GM06990 (cell line): Measurements from ENCODE around the gene CISH.

ENCODE experiments used
- DNase-seq: peaks from one replicate; pipeline ENCODE4 v3.0.0-alpha.2; 2011; ENCODE audit not compliant: insufficient read length; ENCODE audit errors: extremely low read depth
- H3K27me3 ChIP-seq: replicated peaks from 2 replicates; pipeline ENCODE4 v1.6.0; 2011; ENCODE audit warnings: low read length; ENCODE audit not compliant: control insufficient read depth, insufficient read depth
- H3K36me3 ChIP-seq: 2 replicates; pipeline ENCODE4 v1.5.1; 2011; ENCODE audit warnings: low read length; ENCODE audit not compliant: control insufficient read depth, insufficient read depth
- H3K4me3 ChIP-seq: replicated peaks from 2 replicates; pipeline ENCODE4 v1.5.1; 2011; ENCODE audit warnings: low read depth, mild to moderate bottlenecking, control low read depth, low read length
- TF ChIP-seq, protein P1 (sequence below): IDR thresholded peaks from 2 replicates; pipeline ENCODE4 v1.5.1; 2011; ENCODE audit warnings: low read length, control low read depth, mild to moderate bottlenecking, inconsistent platforms; ENCODE audit not compliant: insufficient read depth, poor library complexity, severe bottlenecking

CISH gene

DNA sequence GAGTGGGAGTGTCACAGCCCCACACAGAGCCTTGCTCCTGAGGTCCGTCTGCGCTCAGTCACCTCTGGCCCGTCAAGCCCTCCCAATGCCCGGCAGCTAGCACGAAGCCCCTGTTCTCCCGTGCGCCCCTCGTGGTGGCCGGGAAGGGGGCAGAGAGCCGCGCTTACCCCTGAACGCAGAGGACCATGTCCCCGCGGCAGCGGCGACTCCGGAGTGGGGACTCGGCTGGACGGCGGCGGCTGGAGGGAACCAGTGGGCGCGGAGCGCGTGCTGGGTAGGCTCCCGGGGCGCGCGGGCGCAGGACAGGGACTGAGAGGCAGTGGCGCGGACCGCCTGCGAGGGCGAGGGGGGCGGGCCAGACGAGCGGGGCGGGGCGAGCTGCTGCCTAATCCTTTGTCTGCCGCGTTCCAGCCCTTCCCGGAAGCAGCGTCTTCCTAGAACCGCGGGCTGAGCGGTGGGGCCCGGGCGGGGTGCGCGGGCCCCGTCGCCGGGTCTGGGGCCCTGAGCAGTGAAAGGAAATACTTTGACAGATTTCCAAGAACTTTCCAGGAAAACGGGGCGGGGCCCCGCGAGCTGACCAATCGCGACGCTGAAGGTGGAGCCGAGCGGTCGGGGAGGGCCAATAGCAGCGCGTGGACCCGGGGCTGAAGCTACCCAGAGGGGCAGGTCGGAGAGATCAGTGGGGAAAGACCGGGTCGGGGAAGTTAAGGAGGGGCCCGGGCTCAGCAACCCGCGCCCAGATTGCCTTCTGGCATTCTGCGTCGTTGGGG is at the start of gene CISH:
TSS of gene CISH (minus strand) at position 311 of the 770 bp plus-strand sequence. CDS start at position 187, 124 bp downstream.
- peak; percentile 89 for DNase-seq
- H3K36me3 ChIP-seq = peaks cover 2% of the 10 kb centered on the region; the same call in 1 of the 2 replicates
- H3K27me3 ChIP-seq = no peaks in the 10 kb centered on the region
- TF ChIP-seq, protein P1, sequence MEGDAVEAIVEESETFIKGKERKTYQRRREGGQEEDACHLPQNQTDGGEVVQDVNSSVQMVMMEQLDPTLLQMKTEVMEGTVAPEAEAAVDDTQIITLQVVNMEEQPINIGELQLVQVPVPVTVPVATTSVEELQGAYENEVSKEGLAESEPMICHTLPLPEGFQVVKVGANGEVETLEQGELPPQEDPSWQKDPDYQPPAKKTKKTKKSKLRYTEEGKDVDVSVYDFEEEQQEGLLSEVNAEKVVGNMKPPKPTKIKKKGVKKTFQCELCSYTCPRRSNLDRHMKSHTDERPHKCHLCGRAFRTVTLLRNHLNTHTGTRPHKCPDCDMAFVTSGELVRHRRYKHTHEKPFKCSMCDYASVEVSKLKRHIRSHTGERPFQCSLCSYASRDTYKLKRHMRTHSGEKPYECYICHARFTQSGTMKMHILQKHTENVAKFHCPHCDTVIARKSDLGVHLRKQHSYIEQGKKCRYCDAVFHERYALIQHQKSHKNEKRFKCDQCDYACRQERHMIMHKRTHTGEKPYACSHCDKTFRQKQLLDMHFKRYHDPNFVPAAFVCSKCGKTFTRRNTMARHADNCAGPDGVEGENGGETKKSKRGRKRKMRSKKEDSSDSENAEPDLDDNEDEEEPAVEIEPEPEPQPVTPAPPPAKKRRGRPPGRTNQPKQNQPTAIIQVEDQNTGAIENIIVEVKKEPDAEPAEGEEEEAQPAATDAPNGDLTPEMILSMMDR = peak; percentile 63
- peak within 1 kb of the TSS; percentile 71 for H3K4me3 ChIP-seq

- TF ChIP-seq, protein P1 = no peak
- DNase-seq = no peak
- H3K36me3 ChIP-seq = no peaks in the 10 kb centered on the region
- H3K27me3 ChIP-seq = peaks cover 3% of the 10 kb centered on the region
- no peak overlapping the region for H3K4me3 ChIP-seq
Observed at GRCh38 chr3:50660386-50660785, 48.8 kb upstream of the CISH start.

DNA sequence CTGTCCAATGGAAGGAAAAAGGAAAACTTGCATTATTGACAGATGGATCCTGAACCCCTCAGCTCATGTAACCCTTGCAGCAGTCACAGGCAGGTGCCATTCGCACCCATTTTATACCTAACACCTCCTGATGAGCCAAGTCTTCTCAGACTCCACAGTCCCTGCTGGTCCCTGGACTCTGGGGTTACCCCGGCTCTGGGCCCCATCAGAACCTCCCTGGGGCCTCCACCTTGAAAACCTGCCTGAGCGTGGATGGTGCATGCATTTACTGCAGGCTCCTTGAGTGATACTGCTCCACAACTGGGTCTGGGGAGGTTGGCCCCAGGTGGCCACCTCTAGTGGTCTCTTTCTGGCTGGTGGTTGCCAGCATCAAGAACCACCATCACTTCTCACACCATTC is 47.3 kb upstream of the CISH start:
- Histone ChIP-seq H3K4me3 (no peak overlapping the region), H3K27me3 (peaks cover 3% of the 10 kb centered on the region; the same call in 1 of the 2 replicates), H3K36me3 (no peaks in the 10 kb centered on the region)
- no peak for DNase-seq
- TF ChIP-seq, protein P1 = no peak

DNA sequence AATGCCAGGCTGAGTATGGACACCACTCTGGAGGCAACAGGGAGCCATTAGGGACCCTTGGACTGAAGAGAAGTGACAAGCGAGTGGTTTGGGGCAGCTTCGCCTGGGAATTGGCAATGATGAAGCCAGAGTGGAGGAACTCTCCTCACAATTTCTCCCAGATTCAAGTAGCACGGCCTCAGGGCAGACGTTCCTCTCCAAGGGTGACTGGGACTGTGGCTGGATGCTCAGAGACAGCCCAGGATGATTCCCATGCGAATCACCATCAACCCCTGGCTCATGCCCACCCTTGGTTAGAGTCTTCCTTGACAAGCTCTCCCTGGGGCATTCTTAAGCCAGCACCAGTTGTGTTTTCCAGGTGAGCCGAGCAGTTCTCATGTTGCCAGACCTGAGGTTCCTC is 46.8 kb upstream of the CISH start:
- DNase-seq = no peak
- Histone ChIP-seq H3K4me3 (no peak overlapping the region), H3K27me3 (peaks cover 3% of the 10 kb centered on the region; the same call in 1 of the 2 replicates), H3K36me3 (no peaks in the 10 kb centered on the region)
- TF ChIP-seq, protein P1 = no peak

DNA sequence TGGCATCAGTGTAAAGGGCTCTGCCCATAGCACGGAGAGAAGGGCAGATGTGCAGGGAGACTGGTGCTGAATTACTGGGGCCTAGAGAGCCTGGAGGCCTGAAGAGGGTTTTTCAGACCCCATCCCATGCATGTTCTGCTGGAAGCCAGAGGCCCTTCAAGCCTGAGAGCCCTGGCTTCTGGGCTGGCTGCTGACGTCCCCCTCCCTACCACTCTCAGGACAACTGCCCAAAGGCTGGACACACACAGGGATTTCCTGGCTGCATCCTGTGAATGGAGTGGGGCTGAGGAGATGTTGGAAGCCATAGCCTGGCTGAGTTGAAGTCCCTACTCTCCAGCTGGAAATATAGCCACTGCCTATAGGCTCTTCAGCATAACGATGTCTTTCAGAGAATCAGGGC is 46.2 kb upstream of the CISH start:
- Histone ChIP-seq H3K27me3 (peaks cover 3% of the 10 kb centered on the region; the same call in 1 of the 2 replicates), H3K4me3 (no peak overlapping the region), H3K36me3 (no peaks in the 10 kb centered on the region)
- TF ChIP-seq, protein P1 = no peak
- no peak for DNase-seq

DNA sequence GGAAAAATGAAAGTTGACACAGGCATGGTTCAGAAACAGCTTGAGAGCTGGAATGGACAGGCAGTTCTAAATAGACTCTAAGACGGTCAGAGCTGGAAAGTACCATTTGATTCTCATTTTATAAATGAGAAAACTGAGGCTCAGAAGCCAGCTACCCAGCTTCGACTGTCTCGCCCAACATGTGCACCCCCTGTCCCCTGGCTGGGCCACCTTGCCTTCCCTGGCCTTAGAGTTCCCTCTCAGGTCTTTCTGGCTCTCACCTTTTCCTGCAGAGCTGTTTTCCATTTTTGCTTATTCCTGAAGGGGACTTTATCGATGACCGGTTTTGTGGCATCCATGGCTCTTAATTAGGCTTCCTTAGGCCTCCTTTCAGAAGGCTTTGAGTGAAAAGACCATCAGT is 45.8 kb upstream of the CISH start:
- DNase-seq = no peak

More for the DNA sequence above, 45.8 kb upstream of the CISH start:
- Histone ChIP-seq H3K27me3 (peaks cover 3% of the 10 kb centered on the region; the same call in 1 of the 2 replicates), H3K4me3 (no peak overlapping the region), H3K36me3 (no peaks in the 10 kb centered on the region)
- TF ChIP-seq, protein P1 = no peak
